A673 (cell line): ENCODE data around the gene LHX4. TPM values are rescaled to one million over a fixed set of nuclear protein-coding genes. Genes with fewer than 3 reads are reported as not detected.

Experiments used
- BruUV-seq: library from RNA; stranded (reverse); fragments of 400-500 nt; replicated peaks from 2 replicates; lab custom pipeline; 2021; lab: Mats Ljungman, UMichigan
- CTCF ChIA-PET: fragments of 300-600 bp; sonication (Branson Sonifier 250); formaldehyde crosslinking; loops from one replicate; lab custom pipeline; 2022; ENCODE audit warnings: antibody characterized with exemption; lab: Charles Lee
- POLR2A ChIA-PET: fragments of 300-600 bp; sonication (Branson Sonifier 250); formaldehyde crosslinking; loops from one replicate; lab custom pipeline; 2022; ENCODE audit warnings: antibody characterized with exemption; ENCODE audit not compliant: low non-redundant PET; lab: Charles Lee
- DNase-seq: peaks from one replicate; pipeline ENCODE4 v3.0.0-alpha.2; 2015; ENCODE audit warnings: low spot score
- H3K27ac ChIP-seq: fragments of 200-600 bp; sonication (generic); 2 replicates; pipeline ENCODE4 v1.5.1; 2016; ENCODE audit warnings: mixed run types, low read depth, mild to moderate bottlenecking, mixed read lengths, antibody characterized with exemption, low read length; ENCODE audit not compliant: poor library complexity, severe bottlenecking
- H3K27me3 ChIP-seq: fragments of 200-600 bp; sonication (generic); replicated peaks from 2 replicates; pipeline ENCODE4 v1.6.1; 2017; ENCODE audit warnings: mixed run types, low read depth, mild to moderate bottlenecking, mixed read lengths, antibody characterized with exemption, low read length; ENCODE audit not compliant: insufficient read depth, poor library complexity
- H3K36me3 ChIP-seq: fragments of 200-600 bp; sonication (generic); 2 replicates; pipeline ENCODE4 v1.6.1; 2016; ENCODE audit warnings: mixed run types, mild to moderate bottlenecking, mixed read lengths, antibody characterized with exemption, low read length; ENCODE audit not compliant: insufficient read depth, poor library complexity, severe bottlenecking
- H3K4me1 ChIP-seq: fragments of 200-600 bp; sonication (generic); 2 replicates; pipeline ENCODE4 v1.6.1; 2017; ENCODE audit warnings: mixed run types, mild to moderate bottlenecking, mixed read lengths, antibody characterized with exemption, low read length; ENCODE audit not compliant: insufficient read depth, poor library complexity, severe bottlenecking
- H3K4me3 ChIP-seq: fragments of 200-600 bp; sonication (generic); 2 replicates; pipeline ENCODE4 v1.5.1; 2016; ENCODE audit warnings: low read depth, mixed run types, mild to moderate bottlenecking, mixed read lengths, low read length; ENCODE audit not compliant: poor library complexity, severe bottlenecking
- H3K9me3 ChIP-seq: fragments of 200-600 bp; sonication (generic); 2 replicates; pipeline ENCODE4 v1.6.1; 2016; ENCODE audit warnings: mixed run types, low read depth, mild to moderate bottlenecking, mixed read lengths, antibody characterized with exemption, low read length; ENCODE audit not compliant: poor library complexity, severe bottlenecking
- EZH2 ChIP-seq: fragments of 200-600 bp; sonication (generic); IDR thresholded peaks from 2 replicates; pipeline ENCODE4 v1.6.1; 2017; ENCODE audit warnings: borderline replicate concordance, low read depth, mild to moderate bottlenecking, mixed read lengths, antibody characterized with exemption, low read length; ENCODE audit not compliant: poor library complexity, severe bottlenecking
- intact Hi-C: fragments of 100-400 bp; cut with micrococcal nuclease; formaldehyde crosslinking; loops from one replicate; pipeline ENCODE4 v1.10.0; 2022; ENCODE audit not compliant: unreplicated experiment
- total RNA-seq: library from RNA; stranded (reverse); gene quantifications from 2 replicates; pipeline ENCODE4 v1.2.3, GENCODE V29; 2021
- TF ChIP-seq, protein P1 (sequence below): fragments of 300-800, 200-600 bp; sonication (generic); conservative IDR thresholded peaks from 2 replicates; pipeline ENCODE4 v1.5.1; 2017; ENCODE audit warnings: low read depth, mild to moderate bottlenecking, antibody characterized with exemption, low read length, moderate library complexity, mixed read lengths

LHX4 gene
- total RNA-seq, 1 experiment from 2014 or later: not detected

DNA sequence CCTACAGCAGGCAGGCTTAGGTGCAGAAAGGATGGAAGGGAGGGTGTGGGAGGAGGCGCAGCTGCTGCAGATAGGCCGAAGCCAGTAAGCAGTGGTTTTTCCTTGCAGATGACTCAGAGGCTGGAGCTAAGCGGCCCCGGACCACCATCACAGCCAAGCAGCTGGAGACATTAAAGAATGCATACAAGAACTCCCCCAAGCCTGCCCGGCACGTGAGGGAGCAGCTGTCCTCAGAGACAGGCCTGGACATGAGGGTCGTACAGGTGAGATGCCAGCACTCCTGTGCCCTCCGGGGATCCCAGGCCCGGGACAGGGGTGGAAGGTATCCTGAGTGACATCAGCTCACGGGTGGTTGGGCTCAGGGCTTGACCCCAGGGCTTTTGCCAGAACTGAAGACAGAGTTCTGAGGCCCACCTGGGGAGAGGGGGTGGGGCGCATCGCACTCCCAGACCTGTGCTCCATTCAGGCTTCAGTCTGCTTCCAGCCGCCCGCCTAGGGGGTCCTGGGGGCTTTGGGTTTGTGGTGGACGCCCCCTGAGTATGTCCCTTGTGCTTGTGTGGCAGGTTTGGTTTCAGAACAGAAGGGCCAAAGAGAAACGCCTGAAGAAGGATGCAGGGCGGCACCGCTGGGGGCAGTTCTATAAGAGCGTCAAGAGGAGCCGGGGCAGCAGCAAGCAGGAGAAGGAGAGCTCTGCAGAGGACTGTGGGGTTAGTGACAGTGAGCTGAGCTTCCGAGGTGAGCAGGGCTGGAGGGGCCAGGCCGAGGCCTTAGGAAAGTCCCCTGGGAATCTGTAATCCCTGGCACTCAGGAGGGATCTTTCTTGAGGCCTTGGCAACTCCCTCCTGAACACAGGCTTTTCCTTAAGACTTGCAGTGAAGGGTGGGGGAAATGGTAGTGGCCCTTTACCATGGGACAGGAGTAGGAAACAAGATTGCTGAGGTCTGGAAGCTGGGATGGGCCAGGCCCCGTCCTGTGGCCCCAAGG, 41.5 kb downstream of the LHX4 start:
- no peak for TF ChIP-seq EZH2
- TF ChIP-seq, protein P1, sequence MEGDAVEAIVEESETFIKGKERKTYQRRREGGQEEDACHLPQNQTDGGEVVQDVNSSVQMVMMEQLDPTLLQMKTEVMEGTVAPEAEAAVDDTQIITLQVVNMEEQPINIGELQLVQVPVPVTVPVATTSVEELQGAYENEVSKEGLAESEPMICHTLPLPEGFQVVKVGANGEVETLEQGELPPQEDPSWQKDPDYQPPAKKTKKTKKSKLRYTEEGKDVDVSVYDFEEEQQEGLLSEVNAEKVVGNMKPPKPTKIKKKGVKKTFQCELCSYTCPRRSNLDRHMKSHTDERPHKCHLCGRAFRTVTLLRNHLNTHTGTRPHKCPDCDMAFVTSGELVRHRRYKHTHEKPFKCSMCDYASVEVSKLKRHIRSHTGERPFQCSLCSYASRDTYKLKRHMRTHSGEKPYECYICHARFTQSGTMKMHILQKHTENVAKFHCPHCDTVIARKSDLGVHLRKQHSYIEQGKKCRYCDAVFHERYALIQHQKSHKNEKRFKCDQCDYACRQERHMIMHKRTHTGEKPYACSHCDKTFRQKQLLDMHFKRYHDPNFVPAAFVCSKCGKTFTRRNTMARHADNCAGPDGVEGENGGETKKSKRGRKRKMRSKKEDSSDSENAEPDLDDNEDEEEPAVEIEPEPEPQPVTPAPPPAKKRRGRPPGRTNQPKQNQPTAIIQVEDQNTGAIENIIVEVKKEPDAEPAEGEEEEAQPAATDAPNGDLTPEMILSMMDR: no peak
- Histone ChIP-seq H3K9me3 (no peaks in the 10 kb centered on the region), H3K27ac (no peak overlapping the region), H3K4me3 (no peak overlapping the region), H3K36me3 (no peaks in the 10 kb centered on the region), H3K4me1 (no peaks in the 10 kb centered on the region), H3K27me3 (no peaks in the 10 kb centered on the region)
- ChIA-PET CTCF (no interaction called here), POLR2A (interaction anchor here (0.6 kb wide), 2 partner anchors 11 to 1128 kb away, joined by 3 to 16 read pairs; no protein-coding TSS in a partner anchor)
- no TSS peak for BruUV-seq
- DNase-seq: no peak
- intact Hi-C loops: no loop called here

- intact Hi-C loops: no loop called here
- Histone ChIP-seq H3K4me1 (no peaks in the 10 kb centered on the region), H3K36me3 (no peaks in the 10 kb centered on the region), H3K9me3 (no peaks in the 10 kb centered on the region), H3K27me3 (no peaks in the 10 kb centered on the region), H3K27ac (no peak overlapping the region), H3K4me3 (no peak overlapping the region)
- BruUV-seq: no TSS peak
- ChIA-PET CTCF (no interaction called here), POLR2A (no interaction called here)
- no peak for DNase-seq
- no peak for TF ChIP-seq EZH2
- TF ChIP-seq, protein P1: no peak
Observed at GRCh38 chr1:180272395-180272794, 42.3 kb downstream of the LHX4 start.

DNA sequence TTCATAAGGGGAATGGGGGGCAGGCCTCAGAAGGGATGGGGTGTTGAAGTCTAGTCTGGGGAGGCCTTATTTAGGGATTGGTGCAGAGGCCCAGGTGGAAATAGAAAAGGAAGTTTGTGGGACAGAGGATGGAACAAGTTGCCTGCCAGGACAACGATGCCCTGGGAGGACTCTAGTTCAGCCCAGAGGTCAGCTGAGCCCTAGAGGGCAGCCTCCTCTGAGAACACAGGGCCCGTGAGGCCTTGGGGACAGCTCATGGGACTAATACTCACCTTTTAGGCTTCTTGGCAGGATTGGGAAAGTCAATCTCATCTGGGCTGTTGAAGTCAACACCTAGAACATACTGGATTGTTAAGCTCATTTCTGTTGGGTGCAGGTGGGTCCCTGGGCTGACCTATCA, 43.0 kb downstream of the LHX4 start:
- BruUV-seq: no TSS peak
- no peaks in the 10 kb centered on the region for H3K27me3 ChIP-seq
- H3K9me3 ChIP-seq: no peaks in the 10 kb centered on the region
- ChIA-PET POLR2A (no interaction called here), CTCF (no interaction called here)
- no peaks in the 10 kb centered on the region for H3K4me1 ChIP-seq
- DNase-seq: no peak
- no peaks in the 10 kb centered on the region for H3K36me3 ChIP-seq
- TF ChIP-seq, protein P1: no peak
- no peak for TF ChIP-seq EZH2
- H3K27ac ChIP-seq: no peak overlapping the region
- intact Hi-C loops: no loop called here
- H3K4me3 ChIP-seq: no peak overlapping the region
